WTC11 (cell line): ENCODE measurements around the gene TMEM164. TPM values are rescaled to one million over a fixed set of nuclear protein-coding genes. Genes with fewer than 3 reads are reported as not detected.

ENCODE experiments used
- ATAC-seq: fragments of 200-7000 bp; cut with Tn5 transposase; 2 replicates; pipeline ENCODE4 v1.10.0; 2021; ENCODE audit warnings: mild to moderate bottlenecking, moderate library complexity
- CTCF ChIA-PET: fragments of 300-600 bp; sonication (Branson Sonifier 250); formaldehyde crosslinking; loops from one replicate; lab custom pipeline; 2021; ENCODE audit warnings: antibody characterized with exemption; lab: Charles Lee
- POLR2A ChIA-PET: fragments of 350-600 bp; sonication (Branson Sonifier 250); formaldehyde crosslinking; loops from one replicate; lab custom pipeline; 2021; ENCODE audit warnings: antibody characterized with exemption; lab: Charles Lee
- DNase-seq: peaks from one replicate; pipeline ENCODE4 v3.0.0; 2021; ENCODE audit warnings: low spot score
- H3K27ac Mint-ChIP-seq: 2 replicates; pipeline ENCODE4 v1.8.0; 2021; ENCODE audit warnings: mixed read lengths
- H3K27me3 Mint-ChIP-seq: 2 replicates; pipeline ENCODE4 v1.8.0; 2021; ENCODE audit warnings: low read depth, mild to moderate bottlenecking, moderate library complexity, mixed read lengths
- H3K36me3 Mint-ChIP-seq: 2 replicates; pipeline ENCODE4 v1.8.0; 2021; ENCODE audit warnings: mixed read lengths
- H3K4me1 Mint-ChIP-seq: 2 replicates; pipeline ENCODE4 v1.8.0; 2022; ENCODE audit warnings: mixed read lengths
- H3K4me3 Mint-ChIP-seq: 2 replicates; pipeline ENCODE4 v1.8.0; 2021; ENCODE audit warnings: mild to moderate bottlenecking, moderate library complexity, mixed read lengths
- H3K9me3 Mint-ChIP-seq: 2 replicates; pipeline ENCODE4 v1.8.0; 2021; ENCODE audit warnings: mixed read lengths
- ATF1 ChIP-seq: sonication (generic); formaldehyde crosslinking; IDR thresholded peaks from 2 replicates; pipeline ENCODE4 v1.8.1; 2023; ENCODE audit warnings: mild to moderate bottlenecking, moderate library complexity, missing genetic modification reagents
- CREM ChIP-seq: sonication (generic); formaldehyde crosslinking; IDR thresholded peaks from 2 replicates; pipeline ENCODE4 v1.8.1; 2022; ENCODE audit warnings: mild to moderate bottlenecking, missing genetic modification reagents, moderate library complexity
- FOXK1 ChIP-seq: sonication (generic); formaldehyde crosslinking; IDR thresholded peaks from 2 replicates; pipeline ENCODE4 v1.8.0; 2022; ENCODE audit warnings: mild to moderate bottlenecking, moderate library complexity, missing genetic modification reagents
- HMGA2 ChIP-seq: fragments of 250-450 bp; sonication (Bioruptor Pico); IDR thresholded peaks from 2 replicates; pipeline ENCODE4 v1.4.0; 2021; ENCODE audit warnings: mild to moderate bottlenecking, moderate library complexity
- NFE2L1 ChIP-seq: sonication (generic); formaldehyde crosslinking; IDR thresholded peaks from 2 replicates; pipeline ENCODE4 v1.8.1; 2023; ENCODE audit warnings: missing genetic modification reagents
- RELA ChIP-seq: sonication (generic); formaldehyde crosslinking; IDR thresholded peaks from 2 replicates; pipeline ENCODE4 v1.8.1; 2022; ENCODE audit warnings: missing genetic modification reagents, mild to moderate bottlenecking, borderline replicate concordance
- RORB ChIP-seq: fragments of 250-450 bp; sonication (Bioruptor Pico); IDR thresholded peaks from 2 replicates; pipeline ENCODE4 v1.9.0; 2021; ENCODE audit warnings: mild to moderate bottlenecking
- SMAD3 ChIP-seq: sonication (generic); formaldehyde crosslinking; IDR thresholded peaks from 2 replicates; pipeline ENCODE4 v1.8.0; 2022; ENCODE audit warnings: missing genetic modification reagents, mild to moderate bottlenecking, borderline replicate concordance
- SMAD4 ChIP-seq: sonication (generic); formaldehyde crosslinking; IDR thresholded peaks from 2 replicates; pipeline ENCODE4 v1.8.0; 2022; ENCODE audit warnings: mild to moderate bottlenecking, missing genetic modification reagents
- SOX15 ChIP-seq: fragments of 250-450 bp; sonication (Bioruptor Pico); IDR thresholded peaks from 2 replicates; pipeline ENCODE4 v1.9.0; 2021; ENCODE audit warnings: mild to moderate bottlenecking
- TCF7 ChIP-seq: sonication (generic); formaldehyde crosslinking; IDR thresholded peaks from 2 replicates; pipeline ENCODE4 v1.8.0; 2022; ENCODE audit warnings: mild to moderate bottlenecking, low read depth, missing genetic modification reagents, moderate library complexity
- ZNF121 ChIP-seq: sonication (generic); formaldehyde crosslinking; IDR thresholded peaks from 2 replicates; pipeline ENCODE4 v1.8.0; 2023; ENCODE audit warnings: missing genetic modification reagents
- ZNF263 ChIP-seq: sonication (generic); formaldehyde crosslinking; IDR thresholded peaks from 2 replicates; pipeline ENCODE4 v1.8.1; 2022; ENCODE audit warnings: low read depth, mild to moderate bottlenecking, moderate library complexity, missing genetic modification reagents
- total RNA-seq: library from RNA; stranded (reverse); gene quantifications from 3 replicates; pipeline ENCODE4 v1.2.3, GENCODE V29; 2021
- TF ChIP-seq, protein P1 (sequence below): sonication (generic); formaldehyde crosslinking; IDR thresholded peaks from 2 replicates; pipeline ENCODE4 v1.8.1; 2023; ENCODE audit warnings: mild to moderate bottlenecking, missing genetic modification reagents, moderate library complexity
- TF ChIP-seq, protein P2 (sequence below): sonication (generic); formaldehyde crosslinking; conservative IDR thresholded peaks from 2 replicates; pipeline ENCODE4 v1.8.1; 2023; ENCODE audit warnings: mild to moderate bottlenecking, low read depth, missing genetic modification reagents, moderate library complexity
- TF ChIP-seq, protein P3 (sequence below): sonication (generic); formaldehyde crosslinking; IDR thresholded peaks from 2 replicates; pipeline ENCODE4 v1.8.0; 2023; ENCODE audit warnings: mild to moderate bottlenecking, missing genetic modification reagents
- TF ChIP-seq, protein P4 (sequence below): sonication (generic); formaldehyde crosslinking; IDR thresholded peaks from 2 replicates; pipeline ENCODE4 v1.8.1; 2023; ENCODE audit warnings: mild to moderate bottlenecking, missing genetic modification reagents
- TF ChIP-seq, protein P5 (sequence below): fragments of 250-450 bp; sonication (Bioruptor Pico); IDR thresholded peaks from 2 replicates; pipeline ENCODE4 v1.9.0; 2021; ENCODE audit warnings: mild to moderate bottlenecking

TMEM164 gene
- total RNA-seq, 1 experiment from 2014 or later, result 16.0 TPM

DNA sequence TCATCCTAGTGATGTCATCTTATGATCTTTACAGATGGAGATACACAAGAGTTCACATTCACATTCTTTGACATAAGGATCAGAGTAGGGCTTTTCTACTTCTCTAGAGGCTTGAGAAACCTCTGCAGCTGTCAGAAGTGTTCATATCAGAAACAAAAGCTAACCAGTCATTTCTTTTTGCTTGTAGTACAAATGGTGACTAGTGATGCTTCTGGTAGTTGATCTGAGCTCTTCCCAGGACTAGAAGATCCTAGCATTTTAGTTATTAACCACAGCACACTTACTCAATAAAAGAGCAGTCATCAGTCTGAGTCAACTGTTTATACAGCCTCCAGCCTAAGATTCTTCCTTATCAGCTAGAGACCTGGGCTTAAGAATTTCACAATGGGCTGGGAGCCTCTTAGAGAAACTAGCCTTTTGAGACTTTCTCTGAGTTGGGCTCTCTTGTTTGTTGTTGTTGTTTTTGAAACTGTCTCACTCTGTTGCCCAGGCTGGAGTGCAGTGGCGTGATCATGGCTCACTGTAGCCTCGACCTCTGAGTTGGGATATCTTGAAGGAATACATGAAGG is 84.1 kb downstream of the TMEM164 start:
- DNase-seq, result no peak
- ATAC-seq, result no peak
- H3K4me1 Mint-ChIP-seq, result no peaks in the 10 kb centered on the region
- H3K27me3 Mint-ChIP-seq, result no peaks in the 10 kb centered on the region
- CTCF ChIA-PET, result no interaction called here
- no peaks in the 10 kb centered on the region for H3K9me3 Mint-ChIP-seq
- H3K27ac Mint-ChIP-seq, result no peak overlapping the region
- TF ChIP-seq, protein P1, sequence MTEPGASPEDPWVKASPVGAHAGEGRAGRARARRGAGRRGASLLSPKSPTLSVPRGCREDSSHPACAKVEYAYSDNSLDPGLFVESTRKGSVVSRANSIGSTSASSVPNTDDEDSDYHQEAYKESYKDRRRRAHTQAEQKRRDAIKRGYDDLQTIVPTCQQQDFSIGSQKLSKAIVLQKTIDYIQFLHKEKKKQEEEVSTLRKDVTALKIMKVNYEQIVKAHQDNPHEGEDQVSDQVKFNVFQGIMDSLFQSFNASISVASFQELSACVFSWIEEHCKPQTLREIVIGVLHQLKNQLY (CRISPR knock-in tag), result no peak
- no peak for TF ChIP-seq SMAD3
- no peak for TF ChIP-seq HMGA2
- no peak for TF ChIP-seq FOXK1 (CRISPR knock-in tag)
- TF ChIP-seq SOX15, result no peak
- no peak overlapping the region for H3K4me3 Mint-ChIP-seq
- H3K36me3 Mint-ChIP-seq, result no peaks in the 10 kb centered on the region
- POLR2A ChIA-PET, result no interaction called here

DNA sequence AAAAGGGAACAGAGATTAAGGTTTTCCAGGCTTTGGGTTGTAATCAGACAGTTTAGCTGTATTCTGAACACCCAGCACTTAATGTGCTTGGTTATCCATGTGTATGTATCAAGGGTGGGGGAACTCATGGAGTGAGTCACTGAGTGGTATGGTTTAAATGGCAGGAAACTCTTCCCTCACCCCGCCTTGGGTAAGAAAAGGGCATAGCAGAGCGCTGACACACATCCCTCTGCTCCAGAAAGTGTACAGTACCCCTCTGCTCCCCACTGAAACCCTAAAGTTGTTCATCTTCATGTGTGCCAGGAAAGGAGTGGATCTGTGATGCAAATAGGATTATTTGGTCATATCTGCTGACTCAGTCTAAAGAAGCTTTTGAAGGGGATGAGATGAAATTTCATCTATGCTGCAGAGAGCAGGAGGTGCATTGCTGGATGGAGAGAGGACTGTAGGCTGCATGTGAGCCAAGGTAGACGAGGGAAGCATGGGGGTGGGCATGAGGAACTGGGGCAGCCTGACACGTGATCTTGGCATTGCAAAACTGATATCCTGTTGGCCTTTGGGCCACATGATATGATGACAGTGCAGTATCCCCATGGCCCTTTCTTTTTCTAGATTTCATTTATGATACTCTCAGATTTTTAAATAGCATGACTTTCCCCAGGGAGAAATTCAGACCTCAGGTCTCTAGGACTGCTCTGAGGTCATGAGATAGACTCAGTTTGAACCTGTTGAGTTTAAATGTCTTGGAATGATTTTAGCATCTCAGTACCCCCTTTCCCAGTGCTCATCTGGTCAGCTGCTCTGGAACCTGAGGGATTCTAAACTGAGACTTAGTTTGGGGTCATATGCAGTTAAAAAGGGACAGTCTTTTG is 84.8 kb downstream of the TMEM164 start:
- ATAC-seq (no peak), DNase-seq (no peak)
- Mint-ChIP-seq H3K27me3 (peaks cover 6% of the 10 kb centered on the region; the same call in 1 of the 2 replicates), H3K36me3 (no peaks in the 10 kb centered on the region), H3K4me3 (no peak overlapping the region), H3K4me1 (no peaks in the 10 kb centered on the region), H3K27ac (no peak overlapping the region), H3K9me3 (no peaks in the 10 kb centered on the region)
- ChIA-PET POLR2A (no interaction called here), CTCF (no interaction called here)
- TF ChIP-seq ATF1 (CRISPR knock-in tag) (no peak), NFE2L1 (CRISPR knock-in tag) (no peak), ZNF263 (CRISPR knock-in tag) (no peak), RORB (CRISPR knock-in tag) (no peak), SMAD4 (CRISPR knock-in tag) (no peak), RELA (CRISPR knock-in tag) (no peak), CREM (CRISPR knock-in tag) (no peak), TCF7 (CRISPR knock-in tag) (no peak), FOXK1 (CRISPR knock-in tag) (no peak), ZNF121 (no peak)
- TF ChIP-seq, protein P2, sequence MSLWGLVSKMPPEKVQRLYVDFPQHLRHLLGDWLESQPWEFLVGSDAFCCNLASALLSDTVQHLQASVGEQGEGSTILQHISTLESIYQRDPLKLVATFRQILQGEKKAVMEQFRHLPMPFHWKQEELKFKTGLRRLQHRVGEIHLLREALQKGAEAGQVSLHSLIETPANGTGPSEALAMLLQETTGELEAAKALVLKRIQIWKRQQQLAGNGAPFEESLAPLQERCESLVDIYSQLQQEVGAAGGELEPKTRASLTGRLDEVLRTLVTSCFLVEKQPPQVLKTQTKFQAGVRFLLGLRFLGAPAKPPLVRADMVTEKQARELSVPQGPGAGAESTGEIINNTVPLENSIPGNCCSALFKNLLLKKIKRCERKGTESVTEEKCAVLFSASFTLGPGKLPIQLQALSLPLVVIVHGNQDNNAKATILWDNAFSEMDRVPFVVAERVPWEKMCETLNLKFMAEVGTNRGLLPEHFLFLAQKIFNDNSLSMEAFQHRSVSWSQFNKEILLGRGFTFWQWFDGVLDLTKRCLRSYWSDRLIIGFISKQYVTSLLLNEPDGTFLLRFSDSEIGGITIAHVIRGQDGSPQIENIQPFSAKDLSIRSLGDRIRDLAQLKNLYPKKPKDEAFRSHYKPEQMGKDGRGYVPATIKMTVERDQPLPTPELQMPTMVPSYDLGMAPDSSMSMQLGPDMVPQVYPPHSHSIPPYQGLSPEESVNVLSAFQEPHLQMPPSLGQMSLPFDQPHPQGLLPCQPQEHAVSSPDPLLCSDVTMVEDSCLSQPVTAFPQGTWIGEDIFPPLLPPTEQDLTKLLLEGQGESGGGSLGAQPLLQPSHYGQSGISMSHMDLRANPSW (CRISPR knock-in tag), result no peak
- TF ChIP-seq, protein P3, sequence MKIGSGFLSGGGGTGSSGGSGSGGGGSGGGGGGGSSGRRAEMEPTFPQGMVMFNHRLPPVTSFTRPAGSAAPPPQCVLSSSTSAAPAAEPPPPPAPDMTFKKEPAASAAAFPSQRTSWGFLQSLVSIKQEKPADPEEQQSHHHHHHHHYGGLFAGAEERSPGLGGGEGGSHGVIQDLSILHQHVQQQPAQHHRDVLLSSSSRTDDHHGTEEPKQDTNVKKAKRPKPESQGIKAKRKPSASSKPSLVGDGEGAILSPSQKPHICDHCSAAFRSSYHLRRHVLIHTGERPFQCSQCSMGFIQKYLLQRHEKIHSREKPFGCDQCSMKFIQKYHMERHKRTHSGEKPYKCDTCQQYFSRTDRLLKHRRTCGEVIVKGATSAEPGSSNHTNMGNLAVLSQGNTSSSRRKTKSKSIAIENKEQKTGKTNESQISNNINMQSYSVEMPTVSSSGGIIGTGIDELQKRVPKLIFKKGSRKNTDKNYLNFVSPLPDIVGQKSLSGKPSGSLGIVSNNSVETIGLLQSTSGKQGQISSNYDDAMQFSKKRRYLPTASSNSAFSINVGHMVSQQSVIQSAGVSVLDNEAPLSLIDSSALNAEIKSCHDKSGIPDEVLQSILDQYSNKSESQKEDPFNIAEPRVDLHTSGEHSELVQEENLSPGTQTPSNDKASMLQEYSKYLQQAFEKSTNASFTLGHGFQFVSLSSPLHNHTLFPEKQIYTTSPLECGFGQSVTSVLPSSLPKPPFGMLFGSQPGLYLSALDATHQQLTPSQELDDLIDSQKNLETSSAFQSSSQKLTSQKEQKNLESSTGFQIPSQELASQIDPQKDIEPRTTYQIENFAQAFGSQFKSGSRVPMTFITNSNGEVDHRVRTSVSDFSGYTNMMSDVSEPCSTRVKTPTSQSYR, result no peak
- TF ChIP-seq, protein P4, sequence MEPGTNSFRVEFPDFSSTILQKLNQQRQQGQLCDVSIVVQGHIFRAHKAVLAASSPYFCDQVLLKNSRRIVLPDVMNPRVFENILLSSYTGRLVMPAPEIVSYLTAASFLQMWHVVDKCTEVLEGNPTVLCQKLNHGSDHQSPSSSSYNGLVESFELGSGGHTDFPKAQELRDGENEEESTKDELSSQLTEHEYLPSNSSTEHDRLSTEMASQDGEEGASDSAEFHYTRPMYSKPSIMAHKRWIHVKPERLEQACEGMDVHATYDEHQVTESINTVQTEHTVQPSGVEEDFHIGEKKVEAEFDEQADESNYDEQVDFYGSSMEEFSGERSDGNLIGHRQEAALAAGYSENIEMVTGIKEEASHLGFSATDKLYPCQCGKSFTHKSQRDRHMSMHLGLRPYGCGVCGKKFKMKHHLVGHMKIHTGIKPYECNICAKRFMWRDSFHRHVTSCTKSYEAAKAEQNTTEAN (CRISPR knock-in tag), result no peak
- TF ChIP-seq, protein P5, sequence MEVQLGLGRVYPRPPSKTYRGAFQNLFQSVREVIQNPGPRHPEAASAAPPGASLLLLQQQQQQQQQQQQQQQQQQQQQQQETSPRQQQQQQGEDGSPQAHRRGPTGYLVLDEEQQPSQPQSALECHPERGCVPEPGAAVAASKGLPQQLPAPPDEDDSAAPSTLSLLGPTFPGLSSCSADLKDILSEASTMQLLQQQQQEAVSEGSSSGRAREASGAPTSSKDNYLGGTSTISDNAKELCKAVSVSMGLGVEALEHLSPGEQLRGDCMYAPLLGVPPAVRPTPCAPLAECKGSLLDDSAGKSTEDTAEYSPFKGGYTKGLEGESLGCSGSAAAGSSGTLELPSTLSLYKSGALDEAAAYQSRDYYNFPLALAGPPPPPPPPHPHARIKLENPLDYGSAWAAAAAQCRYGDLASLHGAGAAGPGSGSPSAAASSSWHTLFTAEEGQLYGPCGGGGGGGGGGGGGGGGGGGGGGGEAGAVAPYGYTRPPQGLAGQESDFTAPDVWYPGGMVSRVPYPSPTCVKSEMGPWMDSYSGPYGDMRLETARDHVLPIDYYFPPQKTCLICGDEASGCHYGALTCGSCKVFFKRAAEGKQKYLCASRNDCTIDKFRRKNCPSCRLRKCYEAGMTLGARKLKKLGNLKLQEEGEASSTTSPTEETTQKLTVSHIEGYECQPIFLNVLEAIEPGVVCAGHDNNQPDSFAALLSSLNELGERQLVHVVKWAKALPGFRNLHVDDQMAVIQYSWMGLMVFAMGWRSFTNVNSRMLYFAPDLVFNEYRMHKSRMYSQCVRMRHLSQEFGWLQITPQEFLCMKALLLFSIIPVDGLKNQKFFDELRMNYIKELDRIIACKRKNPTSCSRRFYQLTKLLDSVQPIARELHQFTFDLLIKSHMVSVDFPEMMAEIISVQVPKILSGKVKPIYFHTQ, result no peak
